HG03108 (cell line): ENCODE results near the gene ZCCHC24.

Experiments used
- ATAC-seq: cut with Tn5 transposase; IDR thresholded peaks from one replicate; pipeline ENCODE4 v1.9.1; 2021; ENCODE audit warnings: moderate library complexity; ENCODE audit not compliant: unreplicated experiment

Gene ZCCHC24

DNA sequence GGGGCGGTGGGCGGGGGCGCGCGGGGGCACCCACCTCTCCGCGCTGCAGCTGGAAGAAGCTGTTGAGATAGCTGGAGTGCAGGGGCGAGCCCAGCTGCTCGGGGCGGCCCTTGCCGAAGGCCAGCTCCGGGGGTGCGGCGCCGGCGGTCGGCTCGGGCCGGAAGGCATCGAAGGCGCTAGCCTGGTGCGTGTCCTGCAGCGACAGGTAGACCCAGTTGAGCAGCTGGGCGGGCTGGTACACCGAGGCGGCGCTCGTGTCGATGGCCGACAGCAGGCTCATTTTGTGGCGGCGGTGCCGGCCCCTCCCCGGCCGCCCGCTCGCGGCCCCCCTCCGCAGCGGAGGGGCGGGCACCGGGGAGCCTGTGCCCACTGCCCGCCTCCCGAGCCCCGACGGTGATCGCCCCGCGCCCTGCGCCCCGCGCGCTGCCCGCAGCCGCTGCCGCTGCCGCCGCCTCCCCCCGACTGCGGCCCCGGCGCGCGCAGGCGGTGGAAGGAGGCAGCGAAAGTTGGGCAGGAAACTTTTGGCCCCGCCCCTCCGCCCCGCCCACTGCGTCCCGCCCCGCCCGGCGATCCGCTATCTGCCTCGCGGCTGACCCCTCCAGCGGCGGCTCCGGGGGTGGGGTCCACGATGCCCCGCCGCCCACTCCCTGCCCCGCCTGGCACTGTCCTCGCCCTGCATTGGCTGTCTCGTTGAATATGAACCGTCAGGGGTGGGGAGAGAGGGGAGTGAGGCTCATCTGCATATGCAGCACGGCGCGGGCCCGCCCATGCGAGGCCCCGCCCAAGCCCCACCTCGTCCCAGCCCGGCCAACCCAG is at the start of gene ZCCHC24:
TSS of gene ZCCHC24 (minus strand) at position 464 of the 816 bp plus-strand sequence. CDS start at position 280, 184 bp downstream.
- peak; percentile 96 for ATAC-seq

- ATAC-seq: no peak
Measured at GRCh38 chr10:79493806-79494205, 48.4 kb upstream of the ZCCHC24 start.

DNA sequence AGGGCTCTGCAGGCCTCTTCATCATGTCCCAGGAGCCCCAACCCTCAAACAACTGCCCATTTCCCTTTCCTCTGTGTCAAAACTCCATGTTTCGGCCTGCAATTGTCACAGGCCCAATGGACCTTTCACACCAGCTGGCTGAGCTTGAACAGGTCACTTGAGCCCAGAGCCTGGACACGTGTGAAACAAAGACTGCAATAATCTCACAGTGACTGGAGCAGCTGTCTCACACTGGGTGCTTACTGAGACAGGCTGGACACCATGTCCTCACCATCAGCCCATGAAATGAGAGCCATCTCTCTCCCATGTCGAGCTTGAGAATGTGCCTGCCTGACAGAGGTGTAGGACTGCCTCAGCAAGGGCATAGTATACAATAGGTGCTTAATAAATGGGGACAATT is 47.4 kb upstream of the ZCCHC24 start:
- no peak for ATAC-seq

DNA sequence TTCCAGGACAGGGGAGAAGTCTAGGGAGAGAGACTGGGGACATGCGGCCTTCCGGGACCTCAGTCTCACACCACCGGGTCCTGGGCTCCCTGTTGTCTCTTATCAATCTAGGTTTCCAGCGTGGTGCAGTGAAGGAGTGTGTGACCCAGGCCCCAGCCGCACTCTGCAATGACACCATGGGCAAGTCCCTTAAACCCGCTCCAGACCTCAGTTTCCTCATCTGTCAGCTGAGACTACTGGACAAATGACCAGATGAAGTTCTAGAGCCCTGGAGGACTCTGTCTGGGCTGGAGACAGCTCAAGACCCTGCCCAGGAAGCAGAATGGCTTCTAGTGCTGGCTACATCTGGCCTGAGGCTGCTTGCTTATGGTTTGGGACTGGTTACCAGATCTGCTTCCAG is 46.8 kb upstream of the ZCCHC24 start:
- ATAC-seq: no peak

- no peak for ATAC-seq
Measured at GRCh38 chr10:79491143-79491835, 45.9 kb upstream of the ZCCHC24 start.

- no peak for ATAC-seq
Measured at GRCh38 chr10:79490400-79491142, 45.1 kb upstream of the ZCCHC24 start.

DNA sequence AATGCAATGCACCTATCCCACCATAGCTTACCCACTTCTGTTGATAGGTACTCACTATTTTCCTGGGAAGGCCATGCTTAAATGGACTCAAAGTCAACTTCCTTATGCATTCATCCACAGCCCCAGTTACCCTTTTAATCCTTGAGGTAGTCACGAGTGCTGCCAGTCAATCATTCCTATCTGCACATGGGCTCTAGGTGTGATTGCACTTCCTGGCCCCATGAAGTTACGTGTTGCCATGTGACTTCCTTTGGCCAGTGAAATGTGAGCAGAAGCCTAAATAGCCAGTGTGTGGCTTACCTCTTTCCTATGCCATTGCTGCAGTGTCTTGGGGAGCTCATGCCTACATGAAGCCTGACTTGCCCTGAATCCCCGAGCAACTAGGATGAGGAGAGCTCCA is 43.4 kb upstream of the ZCCHC24 start:
- no peak for ATAC-seq

DNA sequence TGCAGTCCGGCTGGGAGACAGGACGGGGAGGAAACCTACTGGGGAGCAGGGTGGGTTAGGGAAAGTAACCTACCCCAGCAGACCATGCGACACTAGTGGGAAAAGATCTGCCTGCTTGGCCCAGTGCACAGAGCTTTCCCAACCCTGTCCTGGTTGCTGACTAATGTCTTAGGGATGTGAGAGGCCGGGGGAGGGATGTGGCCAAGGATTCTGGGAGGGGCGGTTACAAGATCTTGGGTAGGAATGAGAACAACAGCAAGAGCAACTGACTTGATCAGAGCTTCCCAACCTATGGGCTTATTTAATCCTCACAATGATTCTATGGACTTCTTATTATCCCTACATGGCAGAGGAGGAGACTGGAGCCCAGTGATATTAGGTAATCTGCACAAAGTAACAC is 42.9 kb upstream of the ZCCHC24 start:
- no peak for ATAC-seq

- peak; percentile 75 for ATAC-seq
Measured at GRCh38 chr10:79487296-79488194, 42.1 kb upstream of the ZCCHC24 start.

- ATAC-seq: no peak
Measured at GRCh38 chr10:79484476-79484875, 39.1 kb upstream of the ZCCHC24 start.

GRCh38 chr10:79483948-79484347 is 38.5 kb upstream of the ZCCHC24 start:
- ATAC-seq: no peak

DNA sequence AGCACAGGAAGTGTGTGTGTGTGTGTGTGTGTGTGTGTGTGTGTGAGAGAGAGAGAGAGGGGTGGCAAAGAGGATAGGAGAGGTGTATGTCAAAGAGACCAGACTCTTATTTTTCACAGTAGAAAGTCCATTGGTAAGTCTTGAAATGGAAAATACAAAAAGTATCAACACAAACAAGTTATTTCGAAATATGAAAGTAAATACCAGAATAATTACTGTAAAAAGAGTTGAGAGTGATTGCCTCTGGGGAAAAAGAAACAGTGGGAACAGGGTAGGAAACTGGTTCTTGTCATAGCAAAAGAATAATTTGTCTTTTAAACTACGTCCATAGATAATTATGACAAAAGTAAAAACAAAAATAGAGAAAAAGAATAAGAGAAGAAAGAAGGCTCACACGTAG is 37.9 kb upstream of the ZCCHC24 start:
- ATAC-seq: no peak

GRCh38 chr10:79482741-79483140 is 37.3 kb upstream of the ZCCHC24 start:
- ATAC-seq: no peak

DNA sequence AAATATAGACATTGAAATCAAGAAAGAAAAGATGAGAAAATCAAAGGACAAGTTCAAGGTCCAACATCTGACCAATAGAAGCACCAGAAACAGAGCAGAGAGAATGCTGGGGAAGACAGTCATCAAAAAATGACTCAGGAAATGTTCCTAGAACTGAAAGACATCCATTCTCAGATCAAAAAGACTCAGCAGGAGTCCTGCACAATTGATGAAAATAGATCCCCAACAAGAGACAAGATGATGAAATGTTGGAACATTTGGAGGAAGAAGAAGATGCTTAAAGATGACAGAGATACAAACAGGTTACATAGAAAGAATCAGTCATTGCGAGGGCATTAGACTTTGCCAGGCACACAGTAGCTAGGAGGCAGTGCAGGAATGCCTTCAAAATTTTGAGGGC is 36.9 kb upstream of the ZCCHC24 start:
- no peak for ATAC-seq

DNA sequence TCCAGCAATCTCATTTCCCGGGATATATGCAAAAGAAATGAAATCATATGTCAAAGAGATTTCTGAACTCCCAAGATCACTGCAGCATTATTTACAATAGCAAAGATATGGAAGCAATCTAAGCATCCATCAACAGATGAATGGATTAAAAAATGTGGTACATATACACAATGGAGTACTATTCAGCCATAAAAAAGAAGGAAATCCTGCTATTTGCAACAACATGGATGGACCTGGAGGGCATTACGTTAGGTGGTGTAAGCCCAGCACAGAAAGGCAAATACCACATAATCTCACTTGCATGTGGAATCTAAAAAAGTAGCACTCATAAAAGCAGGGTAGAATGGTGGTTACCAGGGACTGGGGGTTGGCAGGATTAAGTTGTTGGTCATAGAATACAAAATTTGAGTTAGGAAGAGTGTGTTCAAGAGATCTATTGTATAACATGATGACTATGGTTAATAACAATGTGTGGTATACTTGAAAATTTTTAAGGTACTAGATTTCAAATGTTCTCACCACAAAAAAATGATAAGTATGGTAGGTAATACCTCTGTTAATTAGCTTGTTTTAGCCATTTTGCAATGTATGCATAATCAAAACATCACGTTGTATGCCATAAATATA is 34.0 kb upstream of the ZCCHC24 start:
- no peak for ATAC-seq

DNA sequence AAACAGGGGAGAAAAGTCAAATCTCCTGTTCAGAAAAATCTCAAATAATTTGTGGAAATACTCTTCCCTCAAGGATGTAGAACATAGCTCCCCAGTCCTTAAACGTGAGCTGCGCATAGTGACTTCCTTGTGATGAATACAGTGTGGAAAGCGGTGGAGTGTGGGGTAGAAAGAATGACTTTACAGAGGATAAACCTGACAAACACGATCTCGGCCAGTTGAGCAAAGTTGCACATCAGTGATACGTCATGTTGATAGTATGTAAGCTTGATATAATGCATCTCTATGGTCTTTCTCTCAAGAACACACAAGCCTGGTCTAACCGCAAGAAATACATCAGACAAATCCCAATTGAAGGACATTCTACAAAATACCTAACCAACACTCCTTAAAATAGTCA is 32.0 kb upstream of the ZCCHC24 start:
- no peak for ATAC-seq

DNA sequence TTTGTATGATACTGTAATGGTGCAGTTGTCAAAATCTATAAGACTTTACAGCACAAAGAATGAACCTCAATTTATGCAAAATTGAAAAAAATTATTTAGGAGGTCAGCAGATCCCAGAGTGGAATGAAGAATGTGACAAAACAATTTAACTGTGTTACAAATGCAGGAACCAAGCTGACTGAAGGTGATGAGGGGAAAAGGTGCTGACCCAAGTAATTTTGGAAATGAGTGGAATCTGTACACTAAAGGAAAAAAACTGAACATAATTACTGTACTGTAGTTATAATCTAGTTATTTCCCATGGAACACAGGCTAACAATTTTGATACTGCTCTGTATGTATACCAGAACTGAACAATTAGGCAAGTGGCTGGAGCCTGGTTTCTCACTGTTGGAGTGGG is 31.2 kb upstream of the ZCCHC24 start:
- no peak for ATAC-seq

- no peak for ATAC-seq
Measured at GRCh38 chr10:79475877-79476276, 30.5 kb upstream of the ZCCHC24 start.

DNA sequence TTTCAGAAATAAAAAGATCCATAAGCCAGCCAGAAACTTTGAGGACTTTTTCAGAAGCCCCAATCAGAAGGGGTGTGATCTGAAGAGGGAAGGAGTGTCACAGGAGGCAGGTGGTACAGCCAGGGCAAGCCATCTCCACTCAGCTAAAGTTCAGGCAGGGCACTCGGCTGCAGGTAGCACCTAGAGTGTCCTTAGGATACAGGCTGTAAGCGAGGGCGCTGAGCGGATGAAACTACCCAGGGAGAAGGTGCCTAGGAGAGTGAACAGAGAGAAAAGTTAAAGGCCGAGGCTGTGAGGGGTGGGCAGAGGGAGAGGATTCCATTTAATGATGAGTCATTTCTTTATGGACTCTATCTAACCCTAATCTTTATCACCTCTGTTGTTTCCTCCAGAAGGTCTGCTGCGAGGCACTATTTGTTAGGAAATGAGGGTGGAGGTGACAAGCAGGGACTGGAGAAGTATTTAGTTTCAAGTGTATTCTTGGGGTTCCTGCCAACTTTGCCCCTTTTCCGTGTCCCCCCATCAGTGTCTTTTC is 29.8 kb upstream of the ZCCHC24 start:
- ATAC-seq: no peak

DNA sequence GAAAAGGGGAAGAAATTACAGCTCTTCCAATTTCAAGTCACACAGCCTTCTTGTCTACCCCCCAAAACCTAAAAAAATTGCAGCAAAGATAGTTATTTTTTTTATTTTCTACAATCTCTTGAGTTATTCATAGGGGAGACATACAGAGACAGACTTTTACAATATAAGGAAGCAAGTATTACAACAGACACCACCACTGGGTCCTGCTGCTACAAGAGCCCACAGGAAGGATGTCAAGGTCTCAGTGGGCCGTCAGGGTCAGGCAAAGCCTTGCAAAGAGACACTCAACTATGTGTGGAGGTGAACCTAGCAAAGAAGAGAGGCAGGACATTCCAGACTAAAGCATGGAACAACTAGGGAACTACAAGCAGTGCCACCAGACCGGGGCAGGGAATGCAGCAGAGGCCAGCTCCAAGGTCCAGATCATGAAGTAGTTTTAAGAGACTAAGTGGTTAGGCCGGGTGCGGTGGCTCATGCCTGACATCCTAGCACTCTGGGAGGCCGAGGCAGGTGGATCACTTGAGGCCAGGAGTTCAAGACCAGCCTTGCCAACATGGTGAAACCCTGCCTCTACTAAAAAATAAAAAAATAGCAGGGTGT is 28.2 kb upstream of the ZCCHC24 start:
- ATAC-seq: no peak
